ENCODE results near the gene PSD2. TPM values are rescaled to one million over a fixed set of nuclear protein-coding genes. Genes with fewer than 3 reads are reported as not detected.

PSD2 gene
- total RNA-seq, 1 experiment from 2014 or later, result 0.79 TPM

DNA sequence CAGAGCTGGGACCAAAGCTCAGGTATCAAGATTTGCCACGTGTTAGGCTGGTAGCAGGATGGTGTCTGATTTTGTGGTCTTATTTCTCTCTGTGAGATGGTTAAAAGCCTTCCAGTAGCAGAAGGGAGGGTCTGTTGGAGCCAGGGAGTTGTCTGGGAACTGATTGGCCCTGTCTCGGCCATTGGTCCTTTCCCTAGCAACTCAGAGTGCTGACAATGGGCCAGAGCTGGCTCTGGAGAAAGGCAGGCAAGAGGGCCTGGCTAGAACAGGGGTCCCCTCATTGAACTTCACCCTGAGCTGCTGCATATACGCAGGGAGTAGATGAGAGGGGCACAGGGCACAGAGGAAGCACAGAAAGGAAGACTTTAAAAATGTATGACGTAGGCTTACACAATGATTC is 92.8 kb downstream of the PSD2 start:
- DNase-seq (ENCODE audit: low read depth, low spot score) (no peak), ATAC-seq (no peak)
- no peak overlapping the region for H3K4me2 ChIP-seq (ENCODE audit: low read length)
- no peak overlapping the region for H3K4me3 ChIP-seq (replicated peaks in 1 of 2; ENCODE audit: low read depth in 1 of 2, low read length in 2 of 2)
- no peak overlapping the region for H3K9ac ChIP-seq (ENCODE audit: low read length)
- H3K4me1 ChIP-seq (ENCODE audit: control insufficient read depth in 1 of 2, insufficient read depth in 2 of 2, low read length in 2 of 2), result peaks cover 0 to 2% of the 10 kb centered on the region in 2 experiments; a peak in 1 of 4 replicates
- CTCF ChIA-PET, result no interaction called here
- H2AFZ ChIP-seq (ENCODE audit: low read depth, low read length, poor library complexity, severe bottlenecking), result no peak overlapping the region
- no peaks in the 10 kb centered on the region for H3K9me3 ChIP-seq (ENCODE audit: control insufficient read depth in 1 of 2, insufficient read depth in 1 of 2, low read depth in 1 of 2, low read length in 2 of 2)
- H3K9me2 ChIP-seq (ENCODE audit: insufficient read depth), result no peaks in the 10 kb centered on the region
- intact Hi-C loops (cut with micrococcal nuclease), result no loop called here
- RAD21 ChIA-PET (ENCODE audit: low non-redundant PET in 1 of 2, low total read pairs in 2 of 2, uncharacterized antibody in 2 of 2, unreplicated experiment in 2 of 2), result no interaction called here
- no peaks in the 10 kb centered on the region for H3K79me2 ChIP-seq (ENCODE audit: insufficient read depth, low read length)
- POLR2A ChIA-PET, result no interaction called here
- peaks cover 11% of the 10 kb centered on the region; the same call in 1 of the 2 replicates for H3K27me3 ChIP-seq (ENCODE audit: insufficient read depth, low read length)
- no peaks in the 10 kb centered on the region for H4K20me1 ChIP-seq (ENCODE audit: insufficient read depth)
- BruUV-seq (replicated peaks), result no TSS peak
- TF ChIP-seq POLR2AphosphoS5 (IDR thresholded peaks at IDR 0.05; ENCODE audit: low read depth, low read length) (no peak), EZH2 (IDR thresholded peaks at IDR 0.05) (no peak), EZH2phosphoT487 (IDR thresholded peaks at IDR 0.05; ENCODE audit: borderline replicate concordance) (no peak), ZNF274 (IDR thresholded peaks at IDR 0.05; ENCODE audit: low read depth, low read length) (no peak), SRF (IDR thresholded peaks at IDR 0.05; ENCODE audit: low read depth) (no peak)
- TF ChIP-seq, protein P1, sequence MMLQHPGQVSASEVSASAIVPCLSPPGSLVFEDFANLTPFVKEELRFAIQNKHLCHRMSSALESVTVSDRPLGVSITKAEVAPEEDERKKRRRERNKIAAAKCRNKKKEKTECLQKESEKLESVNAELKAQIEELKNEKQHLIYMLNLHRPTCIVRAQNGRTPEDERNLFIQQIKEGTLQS (IDR thresholded peaks at IDR 0.05), result no peak
- no peaks in the 10 kb centered on the region for H3K36me3 ChIP-seq (ENCODE audit: control insufficient read depth in 1 of 2, insufficient read depth in 2 of 2, low read length in 2 of 2)
- H3K27ac ChIP-seq (ENCODE audit: low read depth, low read length), result no peak overlapping the region

DNA sequence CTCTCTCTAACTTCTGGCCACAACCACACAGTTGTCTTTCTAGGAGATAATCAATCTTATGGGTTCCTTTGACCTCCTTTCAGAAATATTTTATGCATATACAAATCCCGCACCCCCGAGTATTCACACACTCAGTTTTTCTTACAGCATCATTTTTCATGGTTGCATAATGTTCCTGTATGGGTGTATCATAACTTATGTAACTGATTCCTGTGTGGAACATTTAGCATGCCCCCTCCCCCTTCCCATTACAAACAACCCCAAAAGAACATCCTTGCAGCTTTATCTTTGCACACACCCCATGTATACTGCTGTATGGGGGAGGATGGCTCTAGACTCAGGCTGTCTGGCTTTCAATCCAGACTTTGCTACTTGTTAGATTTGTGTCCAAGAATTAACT is 93.8 kb downstream of the PSD2 start:
- peaks cover 11% of the 10 kb centered on the region; the same call in 1 of the 2 replicates for H3K27me3 ChIP-seq (ENCODE audit: insufficient read depth, low read length)
- no TSS peak for BruUV-seq (replicated peaks)
- H3K4me3 ChIP-seq (replicated peaks in 1 of 2; ENCODE audit: low read depth in 1 of 2, low read length in 2 of 2), result no peak overlapping the region
- no peaks in the 10 kb centered on the region for H3K4me1 ChIP-seq (ENCODE audit: control insufficient read depth in 1 of 2, insufficient read depth in 2 of 2, low read length in 2 of 2)
- no peaks in the 10 kb centered on the region for H4K20me1 ChIP-seq (ENCODE audit: insufficient read depth)
- POLR2A ChIA-PET, result no interaction called here
- no peaks in the 10 kb centered on the region for H3K9me2 ChIP-seq (ENCODE audit: insufficient read depth)
- H3K9ac ChIP-seq (ENCODE audit: low read length), result no peak overlapping the region
- H3K9me3 ChIP-seq (ENCODE audit: control insufficient read depth in 1 of 2, insufficient read depth in 1 of 2, low read depth in 1 of 2, low read length in 2 of 2), result no peaks in the 10 kb centered on the region
- H3K36me3 ChIP-seq (ENCODE audit: control insufficient read depth in 1 of 2, insufficient read depth in 2 of 2, low read length in 2 of 2), result no peaks in the 10 kb centered on the region
- intact Hi-C loops (cut with micrococcal nuclease), result no loop called here
- no peak for ATAC-seq
- RAD21 ChIA-PET (ENCODE audit: low non-redundant PET in 1 of 2, low total read pairs in 2 of 2, uncharacterized antibody in 2 of 2, unreplicated experiment in 2 of 2), result no interaction called here
- H3K27ac ChIP-seq (ENCODE audit: low read depth, low read length), result no peak overlapping the region
- no peak overlapping the region for H3K4me2 ChIP-seq (ENCODE audit: low read length)
- H2AFZ ChIP-seq (ENCODE audit: low read depth, low read length, poor library complexity, severe bottlenecking), result no peak overlapping the region
- CTCF ChIA-PET, result interaction anchor here (1.1 kb wide), 1 partner anchor 10 kb away, joined by 3 read pairs; no protein-coding TSS in a partner anchor
- no peak for DNase-seq (ENCODE audit: low read depth, low spot score)
- no peaks in the 10 kb centered on the region for H3K79me2 ChIP-seq (ENCODE audit: insufficient read depth, low read length)
- TF ChIP-seq, protein P2, sequence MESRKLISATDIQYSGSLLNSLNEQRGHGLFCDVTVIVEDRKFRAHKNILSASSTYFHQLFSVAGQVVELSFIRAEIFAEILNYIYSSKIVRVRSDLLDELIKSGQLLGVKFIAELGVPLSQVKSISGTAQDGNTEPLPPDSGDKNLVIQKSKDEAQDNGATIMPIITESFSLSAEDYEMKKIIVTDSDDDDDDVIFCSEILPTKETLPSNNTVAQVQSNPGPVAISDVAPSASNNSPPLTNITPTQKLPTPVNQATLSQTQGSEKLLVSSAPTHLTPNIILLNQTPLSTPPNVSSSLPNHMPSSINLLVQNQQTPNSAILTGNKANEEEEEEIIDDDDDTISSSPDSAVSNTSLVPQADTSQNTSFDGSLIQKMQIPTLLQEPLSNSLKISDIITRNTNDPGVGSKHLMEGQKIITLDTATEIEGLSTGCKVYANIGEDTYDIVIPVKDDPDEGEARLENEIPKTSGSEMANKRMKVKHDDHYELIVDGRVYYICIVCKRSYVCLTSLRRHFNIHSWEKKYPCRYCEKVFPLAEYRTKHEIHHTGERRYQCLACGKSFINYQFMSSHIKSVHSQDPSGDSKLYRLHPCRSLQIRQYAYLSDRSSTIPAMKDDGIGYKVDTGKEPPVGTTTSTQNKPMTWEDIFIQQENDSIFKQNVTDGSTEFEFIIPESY (IDR thresholded peaks at IDR 0.05; ENCODE audit: extremely low read depth, insufficient replicate concordance, low read length), result no peak
- TF ChIP-seq POLR2A (IDR thresholded peaks at IDR 0.05; ENCODE audit: borderline replicate concordance, extremely low read depth, insufficient read depth, insufficient read length) (no peak), EZH2 (IDR thresholded peaks at IDR 0.05) (no peak), ZFX (IDR thresholded peaks at IDR 0.05) (no peak), SIN3A (IDR thresholded peaks at IDR 0.05; ENCODE audit: low read depth) (no peak), EGR1 (IDR thresholded peaks at IDR 0.05; ENCODE audit: low read depth) (no peak), TCF7L2 (IDR thresholded peaks at IDR 0.05; ENCODE audit: borderline replicate concordance, extremely low read depth, insufficient read depth, insufficient read length) (no peak), POLR2AphosphoS5 (IDR thresholded peaks at IDR 0.05; ENCODE audit: low read depth, low read length) (no peak), CBX3 (IDR thresholded peaks at IDR 0.05; ENCODE audit: low read depth) (no peak)
- TF ChIP-seq, protein P3, sequence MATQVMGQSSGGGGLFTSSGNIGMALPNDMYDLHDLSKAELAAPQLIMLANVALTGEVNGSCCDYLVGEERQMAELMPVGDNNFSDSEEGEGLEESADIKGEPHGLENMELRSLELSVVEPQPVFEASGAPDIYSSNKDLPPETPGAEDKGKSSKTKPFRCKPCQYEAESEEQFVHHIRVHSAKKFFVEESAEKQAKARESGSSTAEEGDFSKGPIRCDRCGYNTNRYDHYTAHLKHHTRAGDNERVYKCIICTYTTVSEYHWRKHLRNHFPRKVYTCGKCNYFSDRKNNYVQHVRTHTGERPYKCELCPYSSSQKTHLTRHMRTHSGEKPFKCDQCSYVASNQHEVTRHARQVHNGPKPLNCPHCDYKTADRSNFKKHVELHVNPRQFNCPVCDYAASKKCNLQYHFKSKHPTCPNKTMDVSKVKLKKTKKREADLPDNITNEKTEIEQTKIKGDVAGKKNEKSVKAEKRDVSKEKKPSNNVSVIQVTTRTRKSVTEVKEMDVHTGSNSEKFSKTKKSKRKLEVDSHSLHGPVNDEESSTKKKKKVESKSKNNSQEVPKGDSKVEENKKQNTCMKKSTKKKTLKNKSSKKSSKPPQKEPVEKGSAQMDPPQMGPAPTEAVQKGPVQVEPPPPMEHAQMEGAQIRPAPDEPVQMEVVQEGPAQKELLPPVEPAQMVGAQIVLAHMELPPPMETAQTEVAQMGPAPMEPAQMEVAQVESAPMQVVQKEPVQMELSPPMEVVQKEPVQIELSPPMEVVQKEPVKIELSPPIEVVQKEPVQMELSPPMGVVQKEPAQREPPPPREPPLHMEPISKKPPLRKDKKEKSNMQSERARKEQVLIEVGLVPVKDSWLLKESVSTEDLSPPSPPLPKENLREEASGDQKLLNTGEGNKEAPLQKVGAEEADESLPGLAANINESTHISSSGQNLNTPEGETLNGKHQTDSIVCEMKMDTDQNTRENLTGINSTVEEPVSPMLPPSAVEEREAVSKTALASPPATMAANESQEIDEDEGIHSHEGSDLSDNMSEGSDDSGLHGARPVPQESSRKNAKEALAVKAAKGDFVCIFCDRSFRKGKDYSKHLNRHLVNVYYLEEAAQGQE (IDR thresholded peaks at IDR 0.05; ENCODE audit: low read depth), result no peak
- TF ChIP-seq, protein P4, sequence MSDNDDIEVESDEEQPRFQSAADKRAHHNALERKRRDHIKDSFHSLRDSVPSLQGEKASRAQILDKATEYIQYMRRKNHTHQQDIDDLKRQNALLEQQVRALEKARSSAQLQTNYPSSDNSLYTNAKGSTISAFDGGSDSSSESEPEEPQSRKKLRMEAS (IDR thresholded peaks at IDR 0.05), result no peak
- TF ChIP-seq, protein P1 (IDR thresholded peaks at IDR 0.05), result no peak
